Thyroid gland (tissue), 4 donors: ENCODE results near the gene DCTN3.

ENCODE experiments used
- CTCF ChIP-seq, 6 experiments: fragments of 200-600 bp in 3 of 6; fragments of 450-650 bp in 3 of 6; sonication (generic) in 3 of 6; IDR thresholded peaks; one replicate each; pipeline ENCODE4 v1.5.1; 2016 to 2019; ENCODE audit warnings: antibody characterized with exemption in 6 of 6, mild to moderate bottlenecking in 2 of 6, inconsistent platforms in 1 of 6, moderate library complexity in 1 of 6
- POLR2A ChIP-seq, 2 donors: fragments of 450-650 bp; IDR thresholded peaks; one replicate each; pipeline ENCODE4 v1.6.1; 2017; ENCODE audit warnings: antibody characterized with exemption in 2 of 2, mild to moderate bottlenecking in 2 of 2, moderate library complexity in 1 of 2

- no peak for TF ChIP-seq CTCF (IDR thresholded peaks at IDR 0.05)
- TF ChIP-seq POLR2A (IDR thresholded peaks at IDR 0.05): no peak
Observed at GRCh38 chr9:34607331-34607730, 13.0 kb downstream of the DCTN3 start.
